Choroid plexus epithelial cell (primary cell): ENCODE measurements around the gene SLC24A3.
A peak's percentile ranks its signal among the peaks of the same experiment; 100 is the strongest.

Experiments
- DNase-seq: peaks from one replicate; pipeline ENCODE4 v3.0.0-alpha.2; 2010; ENCODE audit warnings: low read depth
- H3K4me3 ChIP-seq: 2 replicates; pipeline ENCODE4 v1.5.1; 2011; ENCODE audit warnings: low read depth, mild to moderate bottlenecking, control low read depth, low read length, moderate library complexity
- CTCF ChIP-seq: conservative IDR thresholded peaks from 2 replicates; pipeline ENCODE4 v1.5.1; 2011; ENCODE audit warnings: low read depth, mild to moderate bottlenecking, control low read depth, inconsistent platforms, low read length, moderate library complexity

SLC24A3 gene

DNA sequence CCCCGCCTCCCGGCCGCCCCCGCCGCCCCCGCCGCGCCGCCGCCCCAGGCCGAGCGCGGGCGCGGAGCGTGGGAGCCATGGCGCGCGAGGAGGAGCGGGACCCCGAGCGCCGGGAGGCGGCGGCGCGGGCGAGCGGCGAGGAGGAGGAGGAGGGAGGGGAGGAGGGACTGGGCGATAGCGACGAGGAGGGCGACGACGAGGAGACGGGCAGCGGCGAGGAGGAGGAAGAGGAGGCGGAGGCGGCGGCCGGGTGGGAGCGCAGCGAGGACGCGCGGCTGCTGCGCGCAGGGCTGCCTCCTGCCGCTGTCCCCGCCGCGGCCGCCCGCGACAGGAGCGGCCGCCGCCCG lies at the start of gene SLC24A3:
SLC24A3 (plus strand) TSS at position 174 of the 347 bp plus-strand sequence.
- no peak for DNase-seq
- peak within 1 kb of the TSS; percentile 57 for H3K4me3 ChIP-seq
- no peak for TF ChIP-seq CTCF

GRCh38 chr20:19170148-19170547 lies 42.3 kb upstream of the SLC24A3 start:
- TF ChIP-seq CTCF: no peak
- DNase-seq: no peak
- H3K4me3 ChIP-seq: no peak overlapping the region

- TF ChIP-seq CTCF: no peak
- H3K4me3 ChIP-seq: no peak overlapping the region
- no peak for DNase-seq
Measured at GRCh38 chr20:19172637-19173036, 39.8 kb upstream of the SLC24A3 start.

GRCh38 chr20:19176470-19177052 lies 35.9 kb upstream of the SLC24A3 start:
- DNase-seq: no peak
- TF ChIP-seq CTCF: no peak
- H3K4me3 ChIP-seq: no peak overlapping the region

DNA sequence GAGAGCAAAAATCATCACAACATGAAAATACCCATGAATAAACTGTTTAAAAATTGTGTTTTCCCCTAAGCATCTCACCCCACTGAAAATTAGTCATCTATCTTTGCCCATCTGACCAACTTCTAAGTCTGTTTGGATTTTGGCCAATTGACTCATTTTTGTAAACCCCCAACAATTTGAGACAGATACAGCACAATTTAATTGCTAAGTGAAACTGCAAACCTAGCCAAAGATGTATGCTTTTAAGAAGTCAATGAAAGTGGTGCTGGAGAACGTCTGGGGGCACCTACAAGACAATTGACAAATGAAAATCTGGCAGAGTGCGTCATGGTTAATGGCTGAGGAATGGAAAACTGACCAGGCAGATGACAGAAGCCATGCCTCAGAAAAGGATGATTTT lies 30.9 kb upstream of the SLC24A3 start:
- H3K4me3 ChIP-seq: no peak overlapping the region
- TF ChIP-seq CTCF: no peak
- DNase-seq: no peak

GRCh38 chr20:19185083-19185482 lies 27.4 kb upstream of the SLC24A3 start:
- H3K4me3 ChIP-seq: no peak overlapping the region
- TF ChIP-seq CTCF: no peak
- DNase-seq: no peak

GRCh38 chr20:19193349-19193748 lies 19.1 kb upstream of the SLC24A3 start:
- TF ChIP-seq CTCF: no peak
- H3K4me3 ChIP-seq: no peak overlapping the region
- no peak for DNase-seq
